K562 (cell line): ENCODE results near the gene ENKUR. TPM values are rescaled to one million over a fixed set of nuclear protein-coding genes. Genes with fewer than 3 reads are reported as not detected.

ENCODE experiments used
- CBFB ChIP-seq: sonication (generic); formaldehyde crosslinking; IDR thresholded peaks from 2 replicates; pipeline ENCODE4 v1.4.0; 2020; ENCODE audit warnings: mild to moderate bottlenecking, missing genetic modification reagents
- KAT8 ChIP-seq: fragments of 450-650 bp; IDR thresholded peaks from 2 replicates; pipeline ENCODE4 v1.6.1; 2016; ENCODE audit warnings: low read depth, mild to moderate bottlenecking
- RNF2 ChIP-seq: sonication (generic); IDR thresholded peaks from 2 replicates; pipeline ENCODE4 v1.6.1; 2016
- ZNF431 ChIP-seq: sonication (generic); formaldehyde crosslinking; IDR thresholded peaks from 2 replicates; pipeline ENCODE4 v1.8.0; 2022; ENCODE audit warnings: mild to moderate bottlenecking, missing genetic modification reagents
- ZNF584 ChIP-seq: fragments of 200-800 bp; sonication (Bioruptor generic); IDR thresholded peaks from 2 replicates; pipeline ENCODE4 v1.6.1; 2016; ENCODE audit warnings: low read depth, mild to moderate bottlenecking, missing genetic modification characterization, missing compliant biosample characterization
- polyA plus RNA-seq, 8 experiments: library from polyadenylated mRNA; depleted of rRNA in 4 of 8; stranded (reverse) in 5 of 8; unstranded in 3 of 8; fragments of >200 nt; fragmentation: Nextera tagmentation in 2 of 8; fragmentation: Illumina TruSeq in 1 of 8; extraction: Ambion mirVana in 2 of 8; extraction: Trizol in 1 of 8; gene quantifications; 2 replicates each; pipeline versions ENCODE4 v1.2.1 to v1.2.3, GENCODE V29; 2011 to 2014; ENCODE audit warnings: inconsistent platforms in 1 of 8, missing spikeins in 1 of 8
- total RNA-seq, 7 experiments: library from RNA; depleted of rRNA in 6 of 7; stranded (reverse); fragments of >200 nt in 6 of 7; fragmentation: Illumina TruSeq in 2 of 7; extraction: Trizol in 2 of 7; gene quantifications; 2 replicates each; pipeline versions ENCODE4 v1.2.1 to v1.2.3, GENCODE V29; 2011 to 2021; ENCODE audit warnings: low replicate concordance in 1 of 7
- TF ChIP-seq, protein P1 (sequence below): sonication (generic); formaldehyde crosslinking; IDR thresholded peaks from 2 replicates; pipeline ENCODE4 v1.8.1; 2023; ENCODE audit warnings: mild to moderate bottlenecking, missing genetic modification reagents, moderate library complexity
- TF ChIP-seq, protein P2 (sequence below): fragments of 200-600 bp; sonication (generic); IDR thresholded peaks from one replicate; pipeline ENCODE4 v1.6.1; 2012; ENCODE audit warnings: mild to moderate bottlenecking, low read depth, low read length, inconsistent platforms
- TF ChIP-seq, protein P3 (sequence below), 2 experiments: fragments of 450-650 bp; conservative IDR thresholded peaks; 2 replicates each; pipeline ENCODE4 v1.6.1; 2017; ENCODE audit warnings: mild to moderate bottlenecking in 2 of 2, moderate library complexity in 2 of 2
- TF ChIP-seq, protein P4 (sequence below): fragments of 200-800 bp; sonication (Bioruptor generic); IDR thresholded peaks from 2 replicates; pipeline ENCODE4 v1.6.1; 2017; ENCODE audit warnings: missing genetic modification characterization, missing compliant biosample characterization

The ENKUR gene
- total and polyA plus RNA-seq, 9 of the 15 experiments (the other 6 are each of a cell fraction or from before 2014, with no cell fraction given): 0.06 to 0.46 (median 0.20) TPM

DNA sequence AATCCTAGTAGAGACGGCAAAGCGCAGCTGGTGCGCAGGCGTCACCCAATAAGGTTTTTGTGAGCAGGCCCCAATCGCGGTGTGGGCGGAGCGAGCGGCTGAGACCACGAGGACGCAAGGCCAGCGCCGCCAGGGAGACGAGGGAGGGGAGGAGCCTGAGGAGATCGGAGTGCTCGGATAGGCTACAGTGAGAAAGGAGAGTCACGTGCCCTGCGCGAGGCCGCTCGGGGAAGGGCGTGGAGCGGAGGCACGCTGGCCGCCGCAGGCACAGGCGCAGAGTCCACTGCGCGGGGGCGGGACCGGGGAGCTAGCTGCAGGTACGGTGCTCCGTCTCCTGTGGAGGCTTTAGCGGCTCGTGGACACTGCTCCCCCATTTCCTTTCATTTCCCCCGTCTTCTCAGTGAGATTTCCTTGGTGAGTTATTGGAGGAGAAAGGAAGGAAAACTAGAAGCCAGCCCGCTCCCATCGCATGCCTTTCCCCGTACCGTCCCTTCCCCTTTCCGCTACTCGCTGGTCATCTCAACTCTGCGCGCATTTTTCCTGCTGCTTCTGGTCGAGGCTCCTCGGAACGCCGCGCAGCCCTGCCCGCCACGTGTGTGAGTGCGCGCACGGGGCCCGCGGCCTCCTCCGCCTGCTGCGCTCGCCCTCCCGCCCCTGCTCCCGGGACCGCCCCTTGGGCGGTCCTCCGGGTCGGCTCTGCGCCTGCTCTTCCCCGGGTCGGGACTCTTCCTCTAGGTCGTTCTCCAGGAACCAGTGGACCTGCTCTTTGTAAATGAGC, 607 bp upstream of the ENKUR start, which contains the start of gene THNSL1 (continued):
- TF ChIP-seq, protein P1, sequence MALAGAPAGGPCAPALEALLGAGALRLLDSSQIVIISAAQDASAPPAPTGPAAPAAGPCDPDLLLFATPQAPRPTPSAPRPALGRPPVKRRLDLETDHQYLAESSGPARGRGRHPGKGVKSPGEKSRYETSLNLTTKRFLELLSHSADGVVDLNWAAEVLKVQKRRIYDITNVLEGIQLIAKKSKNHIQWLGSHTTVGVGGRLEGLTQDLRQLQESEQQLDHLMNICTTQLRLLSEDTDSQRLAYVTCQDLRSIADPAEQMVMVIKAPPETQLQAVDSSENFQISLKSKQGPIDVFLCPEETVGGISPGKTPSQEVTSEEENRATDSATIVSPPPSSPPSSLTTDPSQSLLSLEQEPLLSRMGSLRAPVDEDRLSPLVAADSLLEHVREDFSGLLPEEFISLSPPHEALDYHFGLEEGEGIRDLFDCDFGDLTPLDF: peak; percentile 86
- 0 out of 2 replicates have a peak, but pooled peaks have one; percentile 70 for TF ChIP-seq RNF2
- TF ChIP-seq, protein P2, sequence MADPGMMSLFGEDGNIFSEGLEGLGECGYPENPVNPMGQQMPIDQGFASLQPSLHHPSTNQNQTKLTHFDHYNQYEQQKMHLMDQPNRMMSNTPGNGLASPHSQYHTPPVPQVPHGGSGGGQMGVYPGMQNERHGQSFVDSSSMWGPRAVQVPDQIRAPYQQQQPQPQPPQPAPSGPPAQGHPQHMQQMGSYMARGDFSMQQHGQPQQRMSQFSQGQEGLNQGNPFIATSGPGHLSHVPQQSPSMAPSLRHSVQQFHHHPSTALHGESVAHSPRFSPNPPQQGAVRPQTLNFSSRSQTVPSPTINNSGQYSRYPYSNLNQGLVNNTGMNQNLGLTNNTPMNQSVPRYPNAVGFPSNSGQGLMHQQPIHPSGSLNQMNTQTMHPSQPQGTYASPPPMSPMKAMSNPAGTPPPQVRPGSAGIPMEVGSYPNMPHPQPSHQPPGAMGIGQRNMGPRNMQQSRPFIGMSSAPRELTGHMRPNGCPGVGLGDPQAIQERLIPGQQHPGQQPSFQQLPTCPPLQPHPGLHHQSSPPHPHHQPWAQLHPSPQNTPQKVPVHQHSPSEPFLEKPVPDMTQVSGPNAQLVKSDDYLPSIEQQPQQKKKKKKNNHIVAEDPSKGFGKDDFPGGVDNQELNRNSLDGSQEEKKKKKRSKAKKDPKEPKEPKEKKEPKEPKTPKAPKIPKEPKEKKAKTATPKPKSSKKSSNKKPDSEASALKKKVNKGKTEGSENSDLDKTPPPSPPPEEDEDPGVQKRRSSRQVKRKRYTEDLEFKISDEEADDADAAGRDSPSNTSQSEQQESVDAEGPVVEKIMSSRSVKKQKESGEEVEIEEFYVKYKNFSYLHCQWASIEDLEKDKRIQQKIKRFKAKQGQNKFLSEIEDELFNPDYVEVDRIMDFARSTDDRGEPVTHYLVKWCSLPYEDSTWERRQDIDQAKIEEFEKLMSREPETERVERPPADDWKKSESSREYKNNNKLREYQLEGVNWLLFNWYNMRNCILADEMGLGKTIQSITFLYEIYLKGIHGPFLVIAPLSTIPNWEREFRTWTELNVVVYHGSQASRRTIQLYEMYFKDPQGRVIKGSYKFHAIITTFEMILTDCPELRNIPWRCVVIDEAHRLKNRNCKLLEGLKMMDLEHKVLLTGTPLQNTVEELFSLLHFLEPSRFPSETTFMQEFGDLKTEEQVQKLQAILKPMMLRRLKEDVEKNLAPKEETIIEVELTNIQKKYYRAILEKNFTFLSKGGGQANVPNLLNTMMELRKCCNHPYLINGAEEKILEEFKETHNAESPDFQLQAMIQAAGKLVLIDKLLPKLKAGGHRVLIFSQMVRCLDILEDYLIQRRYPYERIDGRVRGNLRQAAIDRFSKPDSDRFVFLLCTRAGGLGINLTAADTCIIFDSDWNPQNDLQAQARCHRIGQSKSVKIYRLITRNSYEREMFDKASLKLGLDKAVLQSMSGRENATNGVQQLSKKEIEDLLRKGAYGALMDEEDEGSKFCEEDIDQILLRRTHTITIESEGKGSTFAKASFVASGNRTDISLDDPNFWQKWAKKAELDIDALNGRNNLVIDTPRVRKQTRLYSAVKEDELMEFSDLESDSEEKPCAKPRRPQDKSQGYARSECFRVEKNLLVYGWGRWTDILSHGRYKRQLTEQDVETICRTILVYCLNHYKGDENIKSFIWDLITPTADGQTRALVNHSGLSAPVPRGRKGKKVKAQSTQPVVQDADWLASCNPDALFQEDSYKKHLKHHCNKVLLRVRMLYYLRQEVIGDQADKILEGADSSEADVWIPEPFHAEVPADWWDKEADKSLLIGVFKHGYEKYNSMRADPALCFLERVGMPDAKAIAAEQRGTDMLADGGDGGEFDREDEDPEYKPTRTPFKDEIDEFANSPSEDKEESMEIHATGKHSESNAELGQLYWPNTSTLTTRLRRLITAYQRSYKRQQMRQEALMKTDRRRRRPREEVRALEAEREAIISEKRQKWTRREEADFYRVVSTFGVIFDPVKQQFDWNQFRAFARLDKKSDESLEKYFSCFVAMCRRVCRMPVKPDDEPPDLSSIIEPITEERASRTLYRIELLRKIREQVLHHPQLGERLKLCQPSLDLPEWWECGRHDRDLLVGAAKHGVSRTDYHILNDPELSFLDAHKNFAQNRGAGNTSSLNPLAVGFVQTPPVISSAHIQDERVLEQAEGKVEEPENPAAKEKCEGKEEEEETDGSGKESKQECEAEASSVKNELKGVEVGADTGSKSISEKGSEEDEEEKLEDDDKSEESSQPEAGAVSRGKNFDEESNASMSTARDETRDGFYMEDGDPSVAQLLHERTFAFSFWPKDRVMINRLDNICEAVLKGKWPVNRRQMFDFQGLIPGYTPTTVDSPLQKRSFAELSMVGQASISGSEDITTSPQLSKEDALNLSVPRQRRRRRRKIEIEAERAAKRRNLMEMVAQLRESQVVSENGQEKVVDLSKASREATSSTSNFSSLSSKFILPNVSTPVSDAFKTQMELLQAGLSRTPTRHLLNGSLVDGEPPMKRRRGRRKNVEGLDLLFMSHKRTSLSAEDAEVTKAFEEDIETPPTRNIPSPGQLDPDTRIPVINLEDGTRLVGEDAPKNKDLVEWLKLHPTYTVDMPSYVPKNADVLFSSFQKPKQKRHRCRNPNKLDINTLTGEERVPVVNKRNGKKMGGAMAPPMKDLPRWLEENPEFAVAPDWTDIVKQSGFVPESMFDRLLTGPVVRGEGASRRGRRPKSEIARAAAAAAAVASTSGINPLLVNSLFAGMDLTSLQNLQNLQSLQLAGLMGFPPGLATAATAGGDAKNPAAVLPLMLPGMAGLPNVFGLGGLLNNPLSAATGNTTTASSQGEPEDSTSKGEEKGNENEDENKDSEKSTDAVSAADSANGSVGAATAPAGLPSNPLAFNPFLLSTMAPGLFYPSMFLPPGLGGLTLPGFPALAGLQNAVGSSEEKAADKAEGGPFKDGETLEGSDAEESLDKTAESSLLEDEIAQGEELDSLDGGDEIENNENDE: no peak
- peak; percentile 85; the same call in 1 of the 2 replicates for TF ChIP-seq CBFB (CRISPR knock-in tag)
- no peak for TF ChIP-seq KAT8
- TF ChIP-seq, protein P3, sequence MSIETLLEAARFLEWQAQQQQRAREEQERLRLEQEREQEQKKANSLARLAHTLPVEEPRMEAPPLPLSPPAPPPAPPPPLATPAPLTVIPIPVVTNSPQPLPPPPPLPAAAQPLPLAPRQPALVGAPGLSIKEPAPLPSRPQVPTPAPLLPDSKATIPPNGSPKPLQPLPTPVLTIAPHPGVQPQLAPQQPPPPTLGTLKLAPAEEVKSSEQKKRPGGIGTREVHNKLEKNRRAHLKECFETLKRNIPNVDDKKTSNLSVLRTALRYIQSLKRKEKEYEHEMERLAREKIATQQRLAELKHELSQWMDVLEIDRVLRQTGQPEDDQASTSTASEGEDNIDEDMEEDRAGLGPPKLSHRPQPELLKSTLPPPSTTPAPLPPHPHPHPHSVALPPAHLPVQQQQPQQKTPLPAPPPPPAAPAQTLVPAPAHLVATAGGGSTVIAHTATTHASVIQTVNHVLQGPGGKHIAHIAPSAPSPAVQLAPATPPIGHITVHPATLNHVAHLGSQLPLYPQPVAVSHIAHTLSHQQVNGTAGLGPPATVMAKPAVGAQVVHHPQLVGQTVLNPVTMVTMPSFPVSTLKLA (conservative IDR thresholded peaks at IDR 0.05): peak; percentile 97 to 98
- TF ChIP-seq, protein P4, sequence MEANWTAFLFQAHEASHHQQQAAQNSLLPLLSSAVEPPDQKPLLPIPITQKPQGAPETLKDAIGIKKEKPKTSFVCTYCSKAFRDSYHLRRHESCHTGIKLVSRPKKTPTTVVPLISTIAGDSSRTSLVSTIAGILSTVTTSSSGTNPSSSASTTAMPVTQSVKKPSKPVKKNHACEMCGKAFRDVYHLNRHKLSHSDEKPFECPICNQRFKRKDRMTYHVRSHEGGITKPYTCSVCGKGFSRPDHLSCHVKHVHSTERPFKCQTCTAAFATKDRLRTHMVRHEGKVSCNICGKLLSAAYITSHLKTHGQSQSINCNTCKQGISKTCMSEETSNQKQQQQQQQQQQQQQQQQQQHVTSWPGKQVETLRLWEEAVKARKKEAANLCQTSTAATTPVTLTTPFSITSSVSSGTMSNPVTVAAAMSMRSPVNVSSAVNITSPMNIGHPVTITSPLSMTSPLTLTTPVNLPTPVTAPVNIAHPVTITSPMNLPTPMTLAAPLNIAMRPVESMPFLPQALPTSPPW: peak; percentile 49
- TF ChIP-seq ZNF584 (CRISPR knock-in tag): no peak
- peak; percentile 95 for TF ChIP-seq ZNF431
